Fibroblast of skin of back (primary cell): ENCODE data around the gene GABRB3.

Experiments
- DNase-seq: peaks from one replicate; pipeline ENCODE4 v3.0.0-alpha.2; 2013

Gene GABRB3

DNA sequence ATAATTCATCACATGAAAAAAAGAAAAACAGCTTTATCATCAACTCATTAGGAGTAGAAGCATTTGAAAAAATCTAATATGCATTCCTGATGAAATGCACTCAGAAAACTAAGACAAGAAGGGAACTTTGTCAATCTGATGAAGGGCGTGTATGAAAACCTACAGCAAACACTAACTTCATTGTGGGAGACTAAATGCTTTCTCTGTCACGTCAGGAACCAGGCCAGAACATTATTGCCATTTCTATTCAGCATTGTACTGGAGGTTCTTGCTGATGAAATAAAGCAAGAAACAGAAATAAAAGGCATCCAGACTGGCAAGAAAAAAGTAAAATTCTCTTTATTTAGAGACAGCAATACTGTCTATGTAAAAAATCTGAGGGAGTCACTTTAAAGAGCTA lies 235.2 kb downstream of the GABRB3 start:
- DNase-seq, result no peak

DNA sequence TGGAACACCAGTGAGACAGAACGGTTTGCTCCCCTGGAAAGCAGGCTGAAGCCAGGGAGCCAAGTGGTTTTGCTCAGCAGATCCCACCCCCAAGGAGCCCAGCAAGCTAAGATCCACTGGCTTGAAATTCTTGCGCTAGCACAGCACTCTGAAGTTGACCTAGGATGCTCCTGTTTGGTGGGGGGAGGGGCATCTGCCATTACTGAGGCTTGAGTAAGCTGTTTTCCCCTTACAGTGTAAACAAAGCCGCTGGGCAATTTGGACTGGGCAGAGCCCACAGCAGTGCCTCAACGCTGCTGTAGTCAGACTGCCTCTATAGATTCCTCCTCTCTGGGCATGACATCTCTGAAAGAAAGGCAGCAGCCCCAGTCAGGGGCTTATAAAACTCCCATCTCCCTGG lies 241.4 kb downstream of the GABRB3 start:
- DNase-seq, result no peak

DNA sequence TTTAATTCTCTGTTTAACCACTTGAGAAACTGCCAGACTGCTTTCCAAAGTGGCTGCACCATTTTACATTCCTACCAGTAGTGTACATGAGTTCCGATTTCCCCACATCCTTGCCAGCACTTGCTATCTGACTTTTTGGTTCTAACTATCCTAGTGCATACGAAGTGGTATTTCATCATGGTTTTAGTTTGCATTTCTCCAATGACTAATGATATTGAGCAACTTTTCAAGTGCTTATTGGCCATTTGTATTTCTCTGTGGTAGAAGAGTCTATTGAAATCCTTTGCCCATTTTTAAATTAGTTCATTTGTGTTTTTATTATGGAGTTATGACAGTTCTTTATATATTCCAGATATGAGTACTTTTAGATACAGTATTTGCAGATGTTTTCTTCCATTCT lies 247.8 kb downstream of the GABRB3 start:
- DNase-seq, result no peak

DNA sequence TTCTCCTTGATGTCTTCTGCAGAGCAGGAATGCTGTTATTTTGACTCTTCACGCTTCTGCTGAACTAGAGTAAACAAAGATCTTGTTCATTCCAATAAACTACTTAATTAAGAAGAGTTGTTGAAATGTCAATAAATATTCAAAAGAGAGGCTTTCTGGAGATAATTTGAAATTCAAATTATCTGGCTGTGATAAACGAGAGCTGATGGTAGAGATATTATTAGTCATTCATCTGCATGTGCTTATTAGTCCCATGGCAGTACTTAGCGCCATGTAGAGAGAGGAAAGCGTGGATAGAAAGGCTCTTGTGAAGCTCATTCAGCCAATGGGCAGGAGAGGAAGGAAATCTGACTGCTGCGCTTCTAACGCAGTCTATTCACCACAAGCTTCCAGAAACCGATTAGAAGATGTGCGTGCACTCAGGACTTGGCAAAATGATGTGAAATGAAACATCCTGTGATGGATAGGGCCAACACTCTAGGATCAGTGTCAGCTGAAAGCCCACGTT lies 251.1 kb downstream of the GABRB3 start:
- DNase-seq, result no peak

DNA sequence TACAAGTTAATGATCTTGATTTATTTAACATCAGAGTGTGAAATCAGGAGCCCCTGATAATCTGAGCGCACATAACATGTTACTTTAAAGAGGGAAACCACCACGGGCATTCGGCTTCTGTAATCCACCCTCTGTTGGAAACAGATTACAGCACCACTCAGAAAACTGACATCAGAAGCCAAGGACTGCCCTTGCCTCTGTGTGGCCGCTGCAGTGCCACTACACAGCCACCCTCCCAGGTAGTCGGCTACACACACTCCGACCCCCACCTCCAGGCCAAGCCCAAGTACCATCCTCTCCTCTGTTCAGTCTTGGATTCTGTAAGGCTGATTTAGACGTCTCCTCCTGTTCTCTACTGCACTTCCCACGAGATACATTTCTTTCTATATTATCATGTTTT lies 251.7 kb downstream of the GABRB3 start:
- DNase-seq, result no peak

DNA sequence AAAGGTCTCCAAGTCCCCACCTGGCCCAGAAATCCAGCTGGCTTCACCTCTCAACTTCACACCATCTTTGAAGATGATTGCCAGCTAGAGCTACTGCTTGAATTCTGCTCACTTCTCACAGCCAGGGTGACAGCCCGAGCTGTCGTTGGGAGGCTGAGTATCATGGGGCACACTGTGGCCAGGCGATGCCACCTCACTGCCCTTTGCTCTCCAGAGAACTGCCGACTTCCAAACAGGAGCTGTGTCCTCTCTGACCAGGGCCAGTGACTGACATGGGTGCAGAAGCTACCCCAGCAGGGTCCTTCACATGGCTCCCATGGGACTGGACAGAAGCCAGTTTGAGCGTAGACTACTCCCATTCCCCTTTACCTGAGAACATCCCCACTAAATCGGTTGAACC lies 254.0 kb downstream of the GABRB3 start:
- DNase-seq, result no peak

DNA sequence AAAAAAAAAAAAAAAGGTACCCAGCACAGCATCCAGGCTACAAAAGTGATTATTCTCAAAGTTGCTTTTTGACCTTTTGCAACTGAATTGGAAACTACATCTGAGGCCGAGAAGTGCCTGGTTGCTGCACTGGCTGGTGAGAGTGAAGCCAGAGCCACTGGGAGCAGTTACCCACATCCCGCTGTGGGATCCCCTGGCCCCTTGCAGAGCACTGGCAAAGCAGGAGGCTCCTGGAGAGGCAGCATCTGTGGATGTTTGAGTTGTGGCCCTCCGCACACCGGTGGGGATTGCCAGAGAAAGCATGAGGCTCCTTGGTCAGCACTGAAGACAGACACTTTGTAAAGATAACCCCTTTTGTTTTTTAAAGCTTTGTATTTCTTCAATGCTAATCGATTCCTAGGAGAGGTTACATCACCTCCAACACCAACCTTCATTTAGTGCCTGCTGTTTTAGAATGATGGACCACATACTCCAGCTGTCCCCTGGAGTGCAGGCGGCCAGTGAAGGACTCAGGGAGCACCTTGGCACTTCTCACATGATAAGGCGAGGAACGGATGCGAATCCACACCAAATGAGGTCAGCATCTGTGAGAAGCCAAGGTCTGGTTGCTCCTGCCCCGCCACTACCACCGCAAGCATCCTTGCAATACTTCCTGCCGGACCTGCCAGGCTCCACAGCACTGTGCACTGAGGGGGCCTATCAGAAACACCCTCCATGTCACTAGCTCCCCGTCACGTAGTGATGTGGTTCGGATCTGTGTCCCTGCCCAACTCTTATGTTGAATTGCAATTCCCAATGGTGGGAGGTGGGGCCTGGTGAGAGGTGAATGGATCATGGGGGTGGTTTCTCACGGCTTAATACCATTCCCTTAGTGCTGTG lies 256.5 kb downstream of the GABRB3 start:
- DNase-seq, result no peak

DNA sequence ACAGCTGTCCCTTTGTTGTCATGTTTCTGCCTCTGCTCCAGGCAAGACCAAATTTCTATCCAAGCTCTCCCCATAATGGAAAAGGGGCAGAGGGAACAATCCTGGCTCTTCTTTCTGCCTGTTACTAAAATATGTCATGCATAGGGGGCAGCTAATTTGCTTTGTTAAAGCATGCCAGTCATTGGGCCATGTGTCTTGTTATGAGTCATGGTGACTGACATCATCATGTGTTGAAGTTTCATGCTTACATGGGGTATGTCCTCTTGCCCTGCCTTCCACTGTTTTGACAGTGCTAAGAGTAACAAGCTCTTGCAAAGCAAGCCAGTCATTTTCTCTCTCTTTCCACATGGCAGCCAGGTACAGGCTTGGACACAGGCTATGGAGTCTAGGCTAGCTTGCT lies 268.9 kb downstream of the GABRB3 start:
- no peak for DNase-seq
